B cell (primary cell): Measurements from ENCODE around the gene SAMM50. TPM values are rescaled to one million over a fixed set of nuclear protein-coding genes. Genes with fewer than 3 reads are reported as not detected.

ENCODE experiments used
- ATAC-seq: fragments of 200-7000 bp; cut with Tn5 transposase; one replicate; pipeline ENCODE4 v1.10.0; 2021; ENCODE audit warnings: low read depth, mild to moderate bottlenecking, moderate number of reproducible peaks, moderate library complexity
- CTCF ChIA-PET: fragments of 350-600 bp; sonication (Branson Sonifier 250); formaldehyde crosslinking; loops from one replicate; lab custom pipeline; 2021; ENCODE audit warnings: antibody characterized with exemption, inconsistent platforms; lab: Charles Lee
- POLR2A ChIA-PET: fragments of 350-600 bp; sonication (Branson Sonifier 250); formaldehyde crosslinking; loops from one replicate; lab custom pipeline; 2021; ENCODE audit warnings: antibody characterized with exemption; lab: Charles Lee
- DNase-seq: peaks from one replicate; pipeline ENCODE4 v3.0.0; 2013
- H2AFZ ChIP-seq: 2 replicates; pipeline ENCODE4 v1.6.1; 2012; ENCODE audit warnings: mild to moderate bottlenecking, low read depth, low read length; ENCODE audit not compliant: insufficient read depth, poor library complexity, severe bottlenecking
- H3K27ac ChIP-seq, 2 donors: 1 replicate in 1 of 2; 2 replicates in 1 of 2; pipeline ENCODE4 v1.5.1; 2012 to 2013; ENCODE audit warnings: low read length in 2 of 2, mild to moderate bottlenecking in 2 of 2, moderate library complexity in 1 of 2
- H3K27me3 ChIP-seq, 4 experiments: fragments of 200-600 bp in 1 of 4; sonication (generic) in 1 of 4; replicated peaks in 1 of 4; 1 replicate in 2 of 4; 2 replicates in 2 of 4; pipeline versions ENCODE4 v1.6.1 to v1.7.0; 2013 to 2016; ENCODE audit warnings: low read length in 3 of 4, mild to moderate bottlenecking in 2 of 4, mixed read lengths in 1 of 4, moderate library complexity in 1 of 4; ENCODE audit not compliant: insufficient read depth in 4 of 4, control insufficient read depth in 3 of 4; ENCODE audit errors: control extremely low read depth in 1 of 4
- H3K36me3 ChIP-seq, 2 experiments: replicated peaks in 1 of 2; 1 replicate in 1 of 2; 2 replicates in 1 of 2; pipeline versions ENCODE4 v1.6.1 to v1.7.1; 2013; ENCODE audit warnings: low read length in 1 of 2; ENCODE audit not compliant: insufficient read depth in 2 of 2, control insufficient read depth in 1 of 2; ENCODE audit errors: control extremely low read depth in 1 of 2, extremely low read depth in 1 of 2
- H3K4me1 ChIP-seq, 2 donors: fragments of 200-600 bp in 1 of 2; sonication (generic) in 1 of 2; 1 replicate in 1 of 2; 2 replicates in 1 of 2; pipeline versions ENCODE4 v1.5.1 to v1.6.1; 2013 to 2017; ENCODE audit warnings: low read length in 2 of 2; ENCODE audit not compliant: control insufficient read depth in 2 of 2, insufficient read depth in 2 of 2
- H3K4me2 ChIP-seq: replicated peaks from 2 replicates; pipeline ENCODE3; 2012; ENCODE audit warnings: mild to moderate bottlenecking, low read depth, low read length; ENCODE audit not compliant: poor library complexity, severe bottlenecking
- H3K4me3 ChIP-seq, 5 experiments: fragments of 200-600 bp in 1 of 5; sonication (generic) in 1 of 5; 1 replicate in 3 of 5; 2 replicates in 2 of 5; pipeline versions ENCODE4 v1.5.1 to v1.7.0; 2011 to 2016; ENCODE audit warnings: low read length in 4 of 5, mild to moderate bottlenecking in 4 of 5, low read depth in 2 of 5, control low read depth in 1 of 5, moderate library complexity in 1 of 5; ENCODE audit not compliant: insufficient read depth in 1 of 5; ENCODE audit errors: control extremely low read depth in 1 of 5, extremely low read depth in 1 of 5
- H3K79me2 ChIP-seq: fragments of 200-600 bp; sonication (generic); one replicate; pipeline ENCODE4 v1.6.0; 2016; ENCODE audit warnings: low read length; ENCODE audit not compliant: control insufficient read depth, insufficient read depth
- H3K9ac ChIP-seq: fragments of 200-600 bp; sonication (generic); 2 replicates; pipeline ENCODE4 v1.6.1; 2017; ENCODE audit warnings: mild to moderate bottlenecking, low read length, moderate library complexity
- H3K9me3 ChIP-seq, 3 donors: one replicate each; pipeline versions ENCODE4 v1.6.1 to v1.7.1; 2013; ENCODE audit warnings: low read length in 2 of 3; ENCODE audit not compliant: control insufficient read depth in 2 of 3, insufficient read depth in 1 of 3; ENCODE audit errors: control extremely low read depth in 1 of 3
- H4K20me1 ChIP-seq: 2 replicates; pipeline ENCODE4 v1.6.0; 2012; ENCODE audit warnings: mild to moderate bottlenecking, low read length; ENCODE audit not compliant: insufficient read depth, control insufficient read depth, poor library complexity, severe bottlenecking
- H3K27ac Mint-ChIP-seq: one replicate; pipeline ENCODE4 v1.8.0; 2021; ENCODE audit warnings: mixed read lengths
- H3K27me3 Mint-ChIP-seq: one replicate; pipeline ENCODE4 v1.8.0; 2021; ENCODE audit warnings: mixed read lengths
- H3K4me1 Mint-ChIP-seq: one replicate; pipeline ENCODE4 v1.8.0; 2021; ENCODE audit warnings: mixed read lengths
- H3K4me3 Mint-ChIP-seq: one replicate; pipeline ENCODE4 v1.8.0; 2021; ENCODE audit warnings: mixed read lengths
- H3K9me3 Mint-ChIP-seq: one replicate; pipeline ENCODE4 v1.8.0; 2022; ENCODE audit warnings: mixed read lengths; ENCODE audit not compliant: insufficient read depth
- CTCF ChIP-seq: fragments of 200-600 bp; IDR thresholded peaks from one replicate; pipeline ENCODE4 v1.8.0; 2022; ENCODE audit warnings: antibody characterized with exemption, mild to moderate bottlenecking
- EZH2 ChIP-seq: IDR thresholded peaks from 2 replicates; pipeline ENCODE4 v1.6.1; 2012; ENCODE audit warnings: borderline replicate concordance, low read depth, mild to moderate bottlenecking, moderate library complexity, low read length; ENCODE audit not compliant: insufficient read depth, poor library complexity, severe bottlenecking
- WGBS: methylation state at CpG from one replicate; pipeline ENCODE4 v1.1.5; 2013; ENCODE audit warnings: missing lambda C conversion rate; ENCODE audit not compliant: insufficient coverage; 5-methylcytosine and 5-hydroxymethylcytosine counted together
- intact Hi-C: fragments of 100-400 bp; cut with micrococcal nuclease; formaldehyde crosslinking; loops from one replicate; pipeline ENCODE4 v1.10.0; 2022
- polyA plus RNA-seq: library from polyadenylated mRNA; depleted of rRNA; stranded (reverse); fragments of >200 nt; gene quantifications from 2 replicates; pipeline ENCODE4 v1.2.3, GENCODE V29; 2012
- total RNA-seq, 2 donors: library from RNA; stranded (reverse); fragments of 120-200 nt in 1 of 2; gene quantifications; 1 replicate in 1 of 2; 2 replicates in 1 of 2; pipeline versions ENCODE4 v1.2.3 to v1.2.4, GENCODE V29; 2013 to 2022

Gene SAMM50
- total and polyA plus RNA-seq, 2 donors (not counting 1 experiment from before 2014, with no cell fraction given) = 18.8 to 43.2 TPM

GRCh38 chr22:43992331-43992821 is 37.1 kb downstream of the SAMM50 start:
- Histone ChIP-seq H3K9ac (no peak overlapping the region), H3K27me3 (no peaks in the 10 kb centered on the region), H3K36me3 (peaks cover 17 to 43% of the 10 kb centered on the region in 2 experiments), H3K4me3 (no peak overlapping the region), H3K4me2 (no peak overlapping the region), H3K79me2 (peaks cover 29% of the 10 kb centered on the region), H3K27ac (no peak overlapping the region), H2AFZ (no peak overlapping the region), H4K20me1 (peaks cover 10% of the 10 kb centered on the region), H3K4me1 (peaks cover 25 to 35% of the 10 kb centered on the region in 2 donors), H3K9me3 (no peaks in the 10 kb centered on the region)
- no peak for TF ChIP-seq CTCF
- TF ChIP-seq EZH2 = no peak
- 87% methylated on average over 10 of the region's 16 CpGs for WGBS
- Mint-ChIP-seq H3K27me3 (no peaks in the 10 kb centered on the region), H3K27ac (no peak overlapping the region), H3K4me1 (peaks cover 42% of the 10 kb centered on the region), H3K4me3 (no peak overlapping the region), H3K9me3 (no peaks in the 10 kb centered on the region)
- no peak for DNase-seq
- intact Hi-C loops = loop anchor here (2.0 kb wide), 1 partner anchor 188 kb away; the partner anchor contains the start of gene PARVG
- ChIA-PET CTCF (interaction anchor here (0.6 to 16.2 kb wide), 22 partner anchors 10 to 579 kb away, joined by 3 to 691 read pairs (median 9); partner anchors contain the start of genes PARVB and PARVG), POLR2A (interaction anchor here (1.6 kb wide), 1 partner anchor 93 kb away, joined by 13 read pairs; no protein-coding TSS in a partner anchor)
- ATAC-seq = no peak
